ENCODE measurements around the gene GRIA1.

GRCh38 chr5:153573326-153574033 lies 83.0 kb downstream of the GRIA1 start:
- TF ChIP-seq, protein P1, sequence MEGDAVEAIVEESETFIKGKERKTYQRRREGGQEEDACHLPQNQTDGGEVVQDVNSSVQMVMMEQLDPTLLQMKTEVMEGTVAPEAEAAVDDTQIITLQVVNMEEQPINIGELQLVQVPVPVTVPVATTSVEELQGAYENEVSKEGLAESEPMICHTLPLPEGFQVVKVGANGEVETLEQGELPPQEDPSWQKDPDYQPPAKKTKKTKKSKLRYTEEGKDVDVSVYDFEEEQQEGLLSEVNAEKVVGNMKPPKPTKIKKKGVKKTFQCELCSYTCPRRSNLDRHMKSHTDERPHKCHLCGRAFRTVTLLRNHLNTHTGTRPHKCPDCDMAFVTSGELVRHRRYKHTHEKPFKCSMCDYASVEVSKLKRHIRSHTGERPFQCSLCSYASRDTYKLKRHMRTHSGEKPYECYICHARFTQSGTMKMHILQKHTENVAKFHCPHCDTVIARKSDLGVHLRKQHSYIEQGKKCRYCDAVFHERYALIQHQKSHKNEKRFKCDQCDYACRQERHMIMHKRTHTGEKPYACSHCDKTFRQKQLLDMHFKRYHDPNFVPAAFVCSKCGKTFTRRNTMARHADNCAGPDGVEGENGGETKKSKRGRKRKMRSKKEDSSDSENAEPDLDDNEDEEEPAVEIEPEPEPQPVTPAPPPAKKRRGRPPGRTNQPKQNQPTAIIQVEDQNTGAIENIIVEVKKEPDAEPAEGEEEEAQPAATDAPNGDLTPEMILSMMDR (IDR thresholded peaks at IDR 0.05): no peak
- TF ChIP-seq EP300 (IDR thresholded peaks at IDR 0.05; ENCODE audit: low read depth): no peak

Data from transverse colon (tissue), 3 donors.